Esophagus muscularis mucosa (tissue), 4 donors: Measurements from ENCODE around the gene CAPN10. TPM values are rescaled to one million over a fixed set of nuclear protein-coding genes. Genes with fewer than 3 reads are reported as not detected.

ENCODE experiments used
- DNase-seq: peaks from one replicate; pipeline ENCODE4 v3.0.0-alpha.2; 2017; ENCODE audit errors: extremely low spot score
- H3K27ac ChIP-seq, 4 donors: fragments of 200-600 bp; sonication (generic); replicated peaks in 1 of 4; 1 replicate in 3 of 4; 2 replicates in 1 of 4; pipeline ENCODE4 v1.5.1; 2016 to 2019; ENCODE audit warnings: mild to moderate bottlenecking in 1 of 4
- H3K27me3 ChIP-seq, 4 donors: fragments of 200-600 bp; sonication (generic); one replicate each; pipeline versions ENCODE4 v1.5.1 to v1.6.0; 2016 to 2019
- H3K36me3 ChIP-seq, 4 donors: fragments of 200-600 bp; sonication (generic); one replicate each; pipeline ENCODE4 v1.5.1; 2016 to 2019
- H3K4me1 ChIP-seq, 4 donors: fragments of 200-600 bp; sonication (generic); one replicate each; pipeline ENCODE4 v1.5.1; 2016 to 2019
- H3K4me3 ChIP-seq, 4 donors: fragments of 200-600 bp; sonication (generic); 1 replicate in 2 of 4; 2 replicates in 2 of 4; pipeline ENCODE4 v1.5.1; 2016 to 2019; ENCODE audit warnings: mild to moderate bottlenecking in 4 of 4, moderate library complexity in 1 of 4
- H3K9me3 ChIP-seq, 4 donors: fragments of 200-600 bp; sonication (generic); 1 replicate in 3 of 4; 2 replicates in 1 of 4; pipeline ENCODE4 v1.5.1; 2016 to 2019
- CTCF ChIP-seq, 3 experiments: fragments of 200-600 bp in 2 of 3; fragments of 450-650 bp in 1 of 3; sonication (generic) in 2 of 3; IDR thresholded peaks; one replicate each; pipeline ENCODE4 v1.5.1; 2017 to 2019; ENCODE audit warnings: antibody characterized with exemption in 3 of 3, mild to moderate bottlenecking in 2 of 3, moderate library complexity in 1 of 3
- EP300 ChIP-seq: sonication (generic); formaldehyde crosslinking; IDR thresholded peaks from one replicate; pipeline ENCODE4 v1.6.1; 2017; ENCODE audit warnings: antibody characterized with exemption
- POLR2A ChIP-seq: fragments of 450-650 bp; IDR thresholded peaks from one replicate; pipeline ENCODE4 v1.6.1; 2017; ENCODE audit warnings: antibody characterized with exemption, moderate library complexity, mild to moderate bottlenecking, low read depth
- POLR2AphosphoS5 ChIP-seq, 2 donors: sonication (generic); formaldehyde crosslinking; IDR thresholded peaks; one replicate each; pipeline ENCODE4 v1.6.1; 2017; ENCODE audit warnings: antibody characterized with exemption in 2 of 2
- WGBS: methylation state at CpG from one replicate; pipeline ENCODE4 v1.1.5; 2018; 5-methylcytosine and 5-hydroxymethylcytosine counted together
- intact Hi-C: fragments of 100-400 bp; cut with DNase I; formaldehyde crosslinking; loops from one replicate; pipeline ENCODE4 v1.15.1; 2023
- total RNA-seq, 4 donors: library from RNA; depleted of rRNA; stranded (reverse); fragments of >200 nt; gene quantifications; one replicate each; pipeline versions ENCODE4 v1.1.0 to v1.2.1, GENCODE V29; 2016

Gene CAPN10
- total RNA-seq, 4 donors from 2014 or later, result 16.7 to 29.2 (median 19.6) TPM

GRCh38 chr2:240647503-240648154 is 61.1 kb downstream of the CAPN10 start:
- intact Hi-C loops, result no loop called here
- peaks cover 0 to 7% (median 0%) of the 10 kb centered on the region in 4 donors for H3K9me3 ChIP-seq
- H3K4me3 ChIP-seq, result no peak overlapping the region
- no peaks in the 10 kb centered on the region for H3K36me3 ChIP-seq
- no peak for TF ChIP-seq CTCF (IDR thresholded peaks at IDR 0.05)
- TF ChIP-seq POLR2AphosphoS5 (IDR thresholded peaks at IDR 0.05), result no peak
- H3K4me1 ChIP-seq, result no peaks in the 10 kb centered on the region
- 75% methylated on average over 13 of the region's 22 CpGs for WGBS
- DNase-seq, result peak; percentile 77
- H3K27me3 ChIP-seq, result peaks cover 0 to 93% (median 4%) of the 10 kb centered on the region in 4 donors
- H3K27ac ChIP-seq, result no peak overlapping the region

DNA sequence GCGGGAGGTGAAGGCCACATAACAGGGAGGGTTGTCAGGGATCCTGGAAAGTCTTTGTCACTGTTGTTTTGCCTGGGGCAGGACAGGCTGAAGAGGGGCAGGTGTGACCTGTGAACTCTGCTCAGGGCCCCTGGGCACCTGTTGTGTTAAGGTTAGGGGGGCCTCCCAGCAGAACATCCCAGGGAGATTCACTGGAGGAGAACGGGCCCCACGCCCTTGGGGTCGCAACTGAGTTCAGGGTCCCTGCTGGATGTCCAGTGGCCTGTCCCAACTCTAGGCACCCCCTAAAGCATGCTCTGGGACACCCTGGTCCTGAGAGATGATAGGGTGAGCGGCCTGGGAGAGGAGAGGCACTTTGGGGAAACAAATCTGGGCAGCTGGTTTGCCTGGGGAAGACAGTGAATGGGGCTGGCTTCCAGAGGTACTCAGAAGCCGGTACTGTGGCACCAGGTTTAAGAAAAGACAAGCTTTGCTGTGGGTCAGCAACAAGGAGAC is 61.7 kb downstream of the CAPN10 start:
- intact Hi-C loops, result no loop called here
- peak; percentile 88 for DNase-seq
- H3K36me3 ChIP-seq, result no peaks in the 10 kb centered on the region
- H3K27ac ChIP-seq, result no peak overlapping the region
- H3K4me3 ChIP-seq, result no peak overlapping the region
- H3K9me3 ChIP-seq, result peaks cover 0 to 7% (median 0%) of the 10 kb centered on the region in 4 donors
- TF ChIP-seq POLR2AphosphoS5 (IDR thresholded peaks at IDR 0.05) (no peak), CTCF (IDR thresholded peaks at IDR 0.05) (no peak), EP300 (no peak), POLR2A (no peak)
- H3K4me1 ChIP-seq, result no peaks in the 10 kb centered on the region
- peaks cover 0 to 93% (median 5%) of the 10 kb centered on the region in 4 donors for H3K27me3 ChIP-seq
- WGBS, result 100% methylated on average over 1 of the region's 6 CpGs

Other genes with a start within 250 kb of the CAPN10 start
- 10 to 100 TPM; 29.1 to 71.5 (median 41.8) TPM for gene GPC1, start 151.1 kb upstream of the CAPN10 start, total RNA-seq
- gene ANKMY1, start 28.7 kb upstream of the CAPN10 start, total RNA-seq, result 10 to 100 TPM in 2 of 4 donors, 1 to 10 TPM in 2; 9.1 to 10.9 (median 10.2) TPM
- 1 to 10 TPM; 3.8 to 7.3 (median 4.8) TPM for gene DUSP28, start 26.4 kb upstream of the CAPN10 start, total RNA-seq
- gene RNPEPL1, start 18.2 kb upstream of the CAPN10 start, total RNA-seq, result 100 to 1,000 TPM in 1 of 4 donors, 10 to 100 TPM in 3; 57.3 to 135 (median 70.2) TPM
- 1 to 10 TPM; 1.8 to 4.0 (median 2.2) TPM for gene GPR35, start 38.7 kb downstream of the CAPN10 start, total RNA-seq
- not detected for gene AQP12B, start 96.2 kb downstream of the CAPN10 start, total RNA-seq
- not detected for gene AQP12A, start 105.1 kb downstream of the CAPN10 start, total RNA-seq
- 1 to 10 TPM; 1.7 to 4.1 (median 3.4) TPM for gene KIF1A, start 233.5 kb downstream of the CAPN10 start, total RNA-seq